K562 (cell line): Measurements from ENCODE around the gene DUOXA2. TPM values are rescaled to one million over a fixed set of nuclear protein-coding genes. Genes with fewer than 3 reads are reported as not detected.
"Not testable (repeated sequence)": the region's sequence is repeated elsewhere in the genome, so short reads cannot be mapped to it uniquely, and the experiment has no call there.

ENCODE experiments used
- ATAC-seq: fragments of 200-7000 bp; cut with Tn5 transposase; 3 replicates; pipeline ENCODE4 v1.9.1; 2020; ENCODE audit warnings: moderate library complexity
- BruUV-seq: library from RNA; stranded (reverse); fragments of 400-500 nt; replicated peaks from 2 replicates; lab custom pipeline; 2021; lab: Mats Ljungman, UMichigan
- CTCF ChIA-PET: fragments of 300-600 bp; formaldehyde crosslinking; extraction: SDS; loops from one replicate; lab custom pipeline; 2021; ENCODE audit warnings: low intra/inter-chr PET ratio; lab: Yijun Ruan, JAX
- POLR2A ChIA-PET: fragments of 300-600, 350-650 bp; sonication (Branson Sonifier 250); formaldehyde crosslinking; extraction: SDS; loops from one replicate; lab custom pipeline; 2021; ENCODE audit warnings: antibody characterized with exemption, inconsistent platforms; lab: Yijun Ruan, JAX
- DNase-seq, 4 experiments: peaks; one replicate each; pipeline versions ENCODE4 v3.0.0 to v3.0.0-alpha.2; 2011 to 2018; ENCODE audit warnings: low spot score in 3 of 4, mixed read lengths in 3 of 4; ENCODE audit errors: extremely low read depth in 1 of 4
- FAIRE-seq: peaks from 2 replicates; lab custom pipeline; 2011; peaks lifted over from hg19 to GRCh38; lab: Jason Lieb, UNC
- H2AFZ ChIP-seq: 2 replicates; pipeline ENCODE4 v1.6.0; 2011; ENCODE audit warnings: low read depth, low read length, control low read depth, inconsistent platforms
- H3K27ac ChIP-seq: fragments of 200-600 bp; 3 replicates; pipeline ENCODE4 v1.8.0; 2011; ENCODE audit warnings: low read depth, mild to moderate bottlenecking, control low read depth, inconsistent platforms, low read length, moderate library complexity, mixed read lengths; ENCODE audit errors: extremely low read depth
- H3K27me3 ChIP-seq, 2 experiments: fragments of 300-600 bp in 1 of 2; 2 replicates in 1 of 2; 3 replicates in 1 of 2; pipeline versions ENCODE4 v1.6.0 to v1.8.0; 2011; ENCODE audit warnings: inconsistent platforms in 2 of 2, low read length in 2 of 2, mild to moderate bottlenecking in 1 of 2, mixed read lengths in 1 of 2, moderate library complexity in 1 of 2; ENCODE audit not compliant: control insufficient read depth in 2 of 2, insufficient read depth in 2 of 2
- H3K36me3 ChIP-seq: fragments of 300-600 bp; 3 replicates; pipeline ENCODE4 v1.8.0; 2011; ENCODE audit warnings: mild to moderate bottlenecking, low read length, inconsistent platforms; ENCODE audit not compliant: control insufficient read depth, insufficient read depth
- H3K4me1 ChIP-seq, 2 experiments: fragments of 200-600 bp in 1 of 2; replicated peaks in 1 of 2; 2 replicates in 1 of 2; 3 replicates in 1 of 2; pipeline versions ENCODE4 v1.5.1 to v1.8.0; 2011; ENCODE audit warnings: inconsistent platforms in 2 of 2, low read length in 2 of 2, mild to moderate bottlenecking in 1 of 2, mixed read lengths in 1 of 2, moderate library complexity in 1 of 2; ENCODE audit not compliant: control insufficient read depth in 2 of 2, insufficient read depth in 2 of 2
- H3K4me2 ChIP-seq: 2 replicates; pipeline ENCODE4 v1.6.1; 2011; ENCODE audit warnings: low read length, control low read depth, inconsistent platforms, mixed read lengths; ENCODE audit not compliant: insufficient read depth
- H3K4me3 ChIP-seq: fragments of 200-600 bp; sonication (generic), shearing (Covaris generic); 2 replicates; pipeline ENCODE4 v1.5.1; 2016; ENCODE audit warnings: control low read depth, inconsistent platforms
- H3K79me2 ChIP-seq: fragments of 200-600 bp; 3 replicates; pipeline ENCODE4 v1.8.0; 2011; ENCODE audit warnings: low read length, inconsistent platforms; ENCODE audit not compliant: control insufficient read depth, insufficient read depth
- H3K9ac ChIP-seq, 2 experiments: 2 replicates each; pipeline versions ENCODE4 v1.6.0 to v1.6.1; 2011; ENCODE audit warnings: low read depth in 2 of 2, low read length in 2 of 2, control low read depth in 1 of 2, inconsistent platforms in 1 of 2, mild to moderate bottlenecking in 1 of 2, mixed read lengths in 1 of 2; ENCODE audit not compliant: insufficient read depth in 1 of 2
- H3K9me1 ChIP-seq: one replicate; pipeline ENCODE4 v1.6.0; 2011; ENCODE audit warnings: inconsistent platforms, mild to moderate bottlenecking, low read length, moderate library complexity; ENCODE audit not compliant: control insufficient read depth, insufficient read depth
- H3K9me3 ChIP-seq: replicated peaks from 2 replicates; pipeline ENCODE4 v1.5.1; 2011; ENCODE audit warnings: low read depth, low read length, inconsistent platforms; ENCODE audit not compliant: control insufficient read depth, insufficient read depth
- H4K20me1 ChIP-seq: replicated peaks from 2 replicates; pipeline ENCODE4 v1.6.1; 2011; ENCODE audit warnings: low read length, inconsistent platforms, mixed read lengths; ENCODE audit not compliant: control insufficient read depth, insufficient read depth
- KDM5B ChIP-seq: fragments of 200-600 bp; sonication (generic); IDR thresholded peaks from 2 replicates; pipeline ENCODE4 v1.6.1; 2012; ENCODE audit warnings: low read depth, mild to moderate bottlenecking, moderate library complexity, low read length, control low read depth, inconsistent platforms; ENCODE audit not compliant: insufficient replicate concordance
- WGBS: fragments of 100-300 bp; shearing (Covaris generic); methylation state at CpG from one replicate; pipeline ENCODE4 v1.1.6; 2016; ENCODE audit warnings: low coverage, mixed read lengths; ENCODE audit not compliant: insufficient coverage; ENCODE audit errors: missing lambda C conversion rate; 5-methylcytosine and 5-hydroxymethylcytosine counted together
- in situ Hi-C: fragments of 300-500 bp; cut with MboI; formaldehyde crosslinking; loops from 4 replicates; pipeline ENCODE4 v1.15.0; 2018; ENCODE audit warnings: inconsistent platforms, mixed read lengths
- intact Hi-C: fragments of 100-400 bp; cut with micrococcal nuclease; formaldehyde crosslinking; loops from 2 replicates; pipeline ENCODE4 v1.14.2; 2022
- polyA plus RNA-seq, 8 experiments: library from polyadenylated mRNA; depleted of rRNA in 4 of 8; stranded (reverse) in 5 of 8; unstranded in 3 of 8; fragments of >200 nt; fragmentation: Nextera tagmentation in 2 of 8; fragmentation: Illumina TruSeq in 1 of 8; extraction: Ambion mirVana in 2 of 8; extraction: Trizol in 1 of 8; gene quantifications; 2 replicates each; pipeline versions ENCODE4 v1.2.1 to v1.2.3, GENCODE V29; 2011 to 2014; ENCODE audit warnings: inconsistent platforms in 1 of 8, missing spikeins in 1 of 8
- total RNA-seq, 7 experiments: library from RNA; depleted of rRNA in 6 of 7; stranded (reverse); fragments of >200 nt in 6 of 7; fragmentation: Illumina TruSeq in 2 of 7; extraction: Trizol in 2 of 7; gene quantifications; 2 replicates each; pipeline versions ENCODE4 v1.2.1 to v1.2.3, GENCODE V29; 2011 to 2021; ENCODE audit warnings: low replicate concordance in 1 of 7
- TF ChIP-seq, protein P1 (sequence below): fragments of 250-450 bp; sonication (Bioruptor Pico); IDR thresholded peaks from 2 replicates; pipeline ENCODE4 v1.4.0; 2020

DUOXA2 gene
- total and polyA plus RNA-seq, 9 of the 15 experiments (the other 6 are each of a cell fraction or from before 2014, with no cell fraction given): not detected

DNA sequence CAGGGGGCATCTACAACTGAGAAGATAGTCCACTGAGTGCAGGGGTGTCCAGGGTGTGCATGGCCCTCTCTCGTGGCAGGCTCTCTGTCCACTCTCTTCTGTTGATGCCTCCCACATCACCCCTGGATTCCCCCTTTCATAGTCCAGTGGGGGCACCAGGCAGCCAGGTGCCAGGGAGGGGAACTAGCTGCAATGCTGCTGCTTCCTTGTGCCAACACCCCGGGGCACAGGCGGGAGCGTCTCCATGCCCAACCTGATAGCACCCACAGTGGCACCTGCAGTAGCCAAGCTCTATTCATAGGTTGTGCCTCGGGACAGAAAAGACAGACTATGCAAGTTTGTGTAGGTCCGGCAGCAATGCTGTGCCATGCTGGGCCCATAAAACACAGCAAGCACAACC lies 11.9 kb upstream of the DUOXA2 start:
- intact Hi-C loops: no loop called here
- H3K27me3 ChIP-seq: peaks cover 9 to 29% of the 10 kb centered on the region in 2 experiments; a peak in 4 of 5 replicates
- peaks cover 11% of the 10 kb centered on the region; the same call in 1 of the 2 replicates for H4K20me1 ChIP-seq
- no peaks in the 10 kb centered on the region for H3K9me1 ChIP-seq
- CTCF ChIA-PET: no interaction called here
- H3K4me3 ChIP-seq: no peak overlapping the region
- TF ChIP-seq, protein P1, sequence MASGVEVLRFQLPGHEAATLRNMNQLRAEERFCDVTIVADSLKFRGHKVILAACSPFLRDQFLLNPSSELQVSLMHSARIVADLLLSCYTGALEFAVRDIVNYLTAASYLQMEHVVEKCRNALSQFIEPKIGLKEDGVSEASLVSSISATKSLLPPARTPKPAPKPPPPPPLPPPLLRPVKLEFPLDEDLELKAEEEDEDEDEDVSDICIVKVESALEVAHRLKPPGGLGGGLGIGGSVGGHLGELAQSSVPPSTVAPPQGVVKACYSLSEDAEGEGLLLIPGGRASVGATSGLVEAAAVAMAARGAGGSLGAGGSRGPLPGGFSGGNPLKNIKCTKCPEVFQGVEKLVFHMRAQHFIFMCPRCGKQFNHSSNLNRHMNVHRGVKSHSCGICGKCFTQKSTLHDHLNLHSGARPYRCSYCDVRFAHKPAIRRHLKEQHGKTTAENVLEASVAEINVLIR: no peak
- no peak for TF ChIP-seq KDM5B
- in situ Hi-C loops: loop anchor here (25.0 kb wide), 1 partner anchor 140 kb away; the partner anchor contains the start of gene TERB2
- H3K36me3 ChIP-seq: no peaks in the 10 kb centered on the region
- no peak overlapping the region for H3K27ac ChIP-seq
- no TSS peak for BruUV-seq
- DNase-seq: no peak
- ATAC-seq: no peak
- no peaks in the 10 kb centered on the region for H3K79me2 ChIP-seq
- H2AFZ ChIP-seq: no peak overlapping the region
- H3K4me2 ChIP-seq: no peak overlapping the region
- no peaks in the 10 kb centered on the region; a peak in 2 of 5 replicates for H3K4me1 ChIP-seq
- H3K9me3 ChIP-seq: no peaks in the 10 kb centered on the region
- no peak overlapping the region for H3K9ac ChIP-seq
- POLR2A ChIA-PET: no interaction called here
- FAIRE-seq: no peak
- WGBS: 51% methylated on average over 6 of the region's 6 CpGs

DNA sequence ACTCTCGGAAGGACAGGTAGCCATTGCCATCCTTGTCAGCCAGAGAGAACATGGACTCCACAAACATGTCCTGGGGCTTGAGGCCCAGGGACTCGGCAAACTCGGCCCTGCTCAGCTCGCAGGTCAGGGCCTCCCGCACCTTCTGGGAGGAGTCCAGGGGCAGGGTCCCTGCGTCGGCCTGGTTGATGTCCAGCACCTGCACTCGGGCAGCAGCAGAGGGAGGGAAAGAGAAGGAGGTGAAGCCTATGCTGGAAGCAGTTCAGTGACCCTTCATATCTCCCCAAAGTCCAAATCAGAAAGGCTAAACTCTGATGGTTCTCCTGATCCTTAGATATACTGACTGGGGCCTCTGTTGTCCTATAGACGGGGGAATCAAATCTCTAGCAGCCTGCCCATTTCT lies 10.0 kb upstream of the DUOXA2 start:
- Histone ChIP-seq H4K20me1 (peaks cover 11% of the 10 kb centered on the region; the same call in 1 of the 2 replicates), H3K27me3 (peaks cover 9 to 34% of the 10 kb centered on the region in 2 experiments; a peak in 4 of 5 replicates)
- 8% methylated on average over 2 of the region's 9 CpGs for WGBS
- ATAC-seq, DNase-seq, H3K27ac ChIP-seq, H3K4me2 ChIP-seq, POLR2A ChIA-PET, BruUV-seq, FAIRE-seq, H2AFZ ChIP-seq, H3K4me3 ChIP-seq, intact Hi-C loops, H3K9me3 ChIP-seq, H3K79me2 ChIP-seq, CTCF ChIA-PET, H3K9ac ChIP-seq, H3K9me1 ChIP-seq, H3K36me3 ChIP-seq, H3K4me1 ChIP-seq: not testable (repeated sequence)
- in situ Hi-C loops: loop anchor here (25.0 kb wide), 1 partner anchor 142 kb away; the partner anchor contains the start of gene TERB2
